Hepatocyte (in vitro differentiated cells): ENCODE data around the gene PREX1. TPM values are rescaled to one million over a fixed set of nuclear protein-coding genes. Genes with fewer than 3 reads are reported as not detected.

Source experiments
- DNase-seq: peaks from one replicate; pipeline ENCODE4 v3.0.0-alpha.2; 2016; ENCODE audit warnings: low spot score
- H2AFZ ChIP-seq: fragments of 200-600 bp; sonication (generic); 2 replicates; pipeline ENCODE4 v1.6.0; 2016; ENCODE audit warnings: antibody characterized with exemption, mild to moderate bottlenecking
- H3K27ac ChIP-seq: fragments of 200-600 bp; sonication (generic); 2 replicates; pipeline ENCODE4 v1.5.1; 2016; ENCODE audit warnings: mild to moderate bottlenecking
- H3K27me3 ChIP-seq: fragments of 200-600 bp; sonication (generic); 2 replicates; pipeline ENCODE4 v1.6.1; 2016
- H3K36me3 ChIP-seq: fragments of 200-600 bp; sonication (generic); replicated peaks from 2 replicates; pipeline ENCODE4 v1.5.1; 2016; ENCODE audit warnings: low read depth; ENCODE audit not compliant: insufficient read depth
- H3K4me1 ChIP-seq: fragments of 200-600 bp; sonication (generic); 2 replicates; pipeline ENCODE4 v1.5.1; 2016; ENCODE audit warnings: mild to moderate bottlenecking, moderate library complexity; ENCODE audit not compliant: insufficient read depth
- H3K4me2 ChIP-seq: fragments of 200-600 bp; sonication (generic); 2 replicates; pipeline ENCODE4 v1.6.0; 2016
- H3K4me3 ChIP-seq: fragments of 200-600 bp; sonication (generic); 2 replicates; pipeline ENCODE4 v1.5.1; 2016; ENCODE audit warnings: mild to moderate bottlenecking
- H3K79me2 ChIP-seq: fragments of 200-600 bp; sonication (generic); 2 replicates; pipeline ENCODE4 v1.6.0; 2017; ENCODE audit warnings: mild to moderate bottlenecking
- H3K9me2 ChIP-seq: fragments of 200-600 bp; sonication (generic); replicated peaks from 2 replicates; pipeline ENCODE4 v1.6.0; 2017; ENCODE audit warnings: mild to moderate bottlenecking; ENCODE audit not compliant: insufficient read depth
- H3K9me3 ChIP-seq: fragments of 200-600 bp; sonication (generic); 2 replicates; pipeline ENCODE4 v1.5.1; 2016; ENCODE audit warnings: low read depth, mild to moderate bottlenecking
- H4K20me1 ChIP-seq: fragments of 200-600 bp; sonication (generic); 2 replicates; pipeline ENCODE4 v1.6.0; 2016; ENCODE audit warnings: mild to moderate bottlenecking; ENCODE audit not compliant: insufficient read depth, poor library complexity, severe bottlenecking
- EZH2 ChIP-seq: fragments of 200-600 bp; sonication (generic); IDR thresholded peaks from 2 replicates; pipeline ENCODE4 v1.6.1; 2016; ENCODE audit warnings: antibody characterized with exemption, mild to moderate bottlenecking, borderline replicate concordance
- EZH2phosphoT487 ChIP-seq: fragments of 200-600 bp; sonication (generic); IDR thresholded peaks from one replicate; pipeline ENCODE4 v1.6.1; 2018; ENCODE audit warnings: antibody characterized with exemption, mild to moderate bottlenecking, low read depth, moderate library complexity; ENCODE audit not compliant: unreplicated experiment, severe bottlenecking
- WGBS: methylation state at CpG from one replicate; pipeline ENCODE4 v1.1.6; 2016; ENCODE audit warnings: low lambda C conversion rate; ENCODE audit errors: missing lambda C conversion rate; 5-methylcytosine and 5-hydroxymethylcytosine counted together
- polyA plus RNA-seq: library from polyadenylated mRNA; unstranded; fragments of >200 nt; fragmentation: Nextera tagmentation; extraction: Ambion mirVana; gene quantifications from 2 replicates; pipeline ENCODE4 v1.2.1, GENCODE V29; 2016
- total RNA-seq: library from RNA; depleted of rRNA; stranded (reverse); fragments of >200 nt; gene quantifications from 2 replicates; pipeline ENCODE4 v1.2.3, GENCODE V29; 2014
- TF ChIP-seq, protein P1 (sequence below): fragments of 200-600 bp; sonication (generic); IDR thresholded peaks from 2 replicates; pipeline ENCODE4 v1.5.1; 2016; ENCODE audit warnings: antibody characterized with exemption, mild to moderate bottlenecking; ENCODE audit not compliant: poor library complexity

PREX1 gene
- total and polyA plus RNA-seq, 2 experiments from 2014 or later, result 1.8 to 2.9 TPM

GRCh38 chr20:48697845-48698491 lies 129.8 kb downstream of the PREX1 start:
- Histone ChIP-seq H2AFZ (no peak overlapping the region), H3K4me3 (no peak overlapping the region), H3K27me3 (no peaks in the 10 kb centered on the region), H3K4me2 (peak overlapping the region; percentile 21), H3K36me3 (no peaks in the 10 kb centered on the region), H3K9me2 (no peaks in the 10 kb centered on the region), H4K20me1 (no peaks in the 10 kb centered on the region), H3K27ac (peak overlapping the region; percentile 51), H3K9me3 (no peaks in the 10 kb centered on the region), H3K4me1 (peaks cover 23% of the 10 kb centered on the region), H3K79me2 (no peaks in the 10 kb centered on the region)
- TF ChIP-seq EZH2phosphoT487 (no peak), EZH2 (no peak)
- TF ChIP-seq, protein P1, sequence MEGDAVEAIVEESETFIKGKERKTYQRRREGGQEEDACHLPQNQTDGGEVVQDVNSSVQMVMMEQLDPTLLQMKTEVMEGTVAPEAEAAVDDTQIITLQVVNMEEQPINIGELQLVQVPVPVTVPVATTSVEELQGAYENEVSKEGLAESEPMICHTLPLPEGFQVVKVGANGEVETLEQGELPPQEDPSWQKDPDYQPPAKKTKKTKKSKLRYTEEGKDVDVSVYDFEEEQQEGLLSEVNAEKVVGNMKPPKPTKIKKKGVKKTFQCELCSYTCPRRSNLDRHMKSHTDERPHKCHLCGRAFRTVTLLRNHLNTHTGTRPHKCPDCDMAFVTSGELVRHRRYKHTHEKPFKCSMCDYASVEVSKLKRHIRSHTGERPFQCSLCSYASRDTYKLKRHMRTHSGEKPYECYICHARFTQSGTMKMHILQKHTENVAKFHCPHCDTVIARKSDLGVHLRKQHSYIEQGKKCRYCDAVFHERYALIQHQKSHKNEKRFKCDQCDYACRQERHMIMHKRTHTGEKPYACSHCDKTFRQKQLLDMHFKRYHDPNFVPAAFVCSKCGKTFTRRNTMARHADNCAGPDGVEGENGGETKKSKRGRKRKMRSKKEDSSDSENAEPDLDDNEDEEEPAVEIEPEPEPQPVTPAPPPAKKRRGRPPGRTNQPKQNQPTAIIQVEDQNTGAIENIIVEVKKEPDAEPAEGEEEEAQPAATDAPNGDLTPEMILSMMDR, result no peak
- peak; percentile 94 for DNase-seq
- WGBS, result 75% methylated on average over 8 of the region's 8 CpGs

DNA sequence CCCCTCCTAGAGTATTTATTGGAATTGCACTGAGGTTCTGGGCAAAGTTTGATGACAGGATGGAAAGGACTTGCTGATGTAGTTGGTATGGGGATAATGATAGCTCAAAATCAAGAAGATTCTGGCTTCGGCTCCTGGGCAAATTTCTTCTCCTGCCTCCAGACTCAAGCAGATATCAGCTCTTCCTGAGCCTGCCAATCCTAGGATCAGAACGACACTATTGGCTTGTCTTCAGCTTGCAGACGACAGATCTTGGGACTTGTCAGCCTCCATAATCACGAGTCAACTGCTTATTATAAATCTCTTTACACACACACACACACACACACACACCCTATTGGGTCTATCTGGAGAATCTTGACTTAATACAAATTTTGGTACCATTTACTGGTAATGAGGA lies 131.1 kb downstream of the PREX1 start:
- H3K4me2 ChIP-seq, result no peak overlapping the region
- no peak overlapping the region for H3K27ac ChIP-seq
- TF ChIP-seq, protein P1, result no peak
- TF ChIP-seq EZH2 (no peak), EZH2phosphoT487 (no peak)
- no peaks in the 10 kb centered on the region for H3K36me3 ChIP-seq
- H3K79me2 ChIP-seq, result no peaks in the 10 kb centered on the region
- H3K9me2 ChIP-seq, result no peaks in the 10 kb centered on the region
- H2AFZ ChIP-seq, result no peak overlapping the region
- no peaks in the 10 kb centered on the region for H3K9me3 ChIP-seq
- H3K4me3 ChIP-seq, result no peak overlapping the region
- no peak for DNase-seq
- peaks cover 23% of the 10 kb centered on the region for H3K4me1 ChIP-seq
- H3K27me3 ChIP-seq, result no peaks in the 10 kb centered on the region
- H4K20me1 ChIP-seq, result no peaks in the 10 kb centered on the region
- 77% methylated on average over 4 of the region's 4 CpGs for WGBS

- Histone ChIP-seq H2AFZ (no peak overlapping the region), H3K4me1 (peaks cover 23% of the 10 kb centered on the region), H3K4me2 (no peak overlapping the region), H3K4me3 (no peak overlapping the region), H3K9me2 (no peaks in the 10 kb centered on the region), H3K9me3 (no peaks in the 10 kb centered on the region), H3K79me2 (no peaks in the 10 kb centered on the region), H3K27ac (no peak overlapping the region), H3K27me3 (no peaks in the 10 kb centered on the region), H4K20me1 (no peaks in the 10 kb centered on the region), H3K36me3 (no peaks in the 10 kb centered on the region)
- TF ChIP-seq EZH2phosphoT487 (no peak), EZH2 (no peak)
- TF ChIP-seq, protein P1, result no peak
- no peak for DNase-seq
These were observed 132.1 kb downstream of the PREX1 start for GRCh38 chr20:48695738-48696137.
